ENCODE measurements around the gene DHRS7C.

Gene DHRS7C

GRCh38 chr17:9828296-9829295, 37.2 kb upstream of the DHRS7C start:
- TF ChIP-seq CTCF (IDR thresholded peaks at IDR 0.05; ENCODE audit: control insufficient read depth, insufficient read depth, low read depth, low read length, missing control alignments): no peak
- no peak overlapping the region for H3K4me3 ChIP-seq (ENCODE audit: control insufficient read depth, low read depth, low read length)
- DNase-seq (ENCODE audit: low read depth): no peak

GRCh38 chr17:9825641-9826150, 34.3 kb upstream of the DHRS7C start, which contains the start of gene GLP2R:
TSS of gene GLP2R (plus strand) at chr17:9825924. CDS start at chr17:9826064, 140 bp downstream.
- no peak within 1 kb of the TSS for H3K4me3 ChIP-seq (ENCODE audit: control insufficient read depth, low read depth, low read length)
- no peak for TF ChIP-seq CTCF (IDR thresholded peaks at IDR 0.05; ENCODE audit: control insufficient read depth, insufficient read depth, low read depth, low read length, missing control alignments)
- no peak for DNase-seq (ENCODE audit: low read depth)

GRCh38 chr17:9824797-9825338, 33.5 kb upstream of the DHRS7C start:
- no peak for TF ChIP-seq CTCF (IDR thresholded peaks at IDR 0.05; ENCODE audit: control insufficient read depth, insufficient read depth, low read depth, low read length, missing control alignments)
- H3K4me3 ChIP-seq (ENCODE audit: control insufficient read depth, low read depth, low read length): no peak overlapping the region
- no peak for DNase-seq (ENCODE audit: low read depth)

GRCh38 chr17:9824094-9824493, 32.7 kb upstream of the DHRS7C start:
- H3K4me3 ChIP-seq (ENCODE audit: control insufficient read depth, low read depth, low read length): no peak overlapping the region
- DNase-seq (ENCODE audit: low read depth): no peak
- TF ChIP-seq CTCF (IDR thresholded peaks at IDR 0.05; ENCODE audit: control insufficient read depth, insufficient read depth, low read depth, low read length, missing control alignments): no peak

GRCh38 chr17:9821921-9822320, 30.5 kb upstream of the DHRS7C start, which contains the start of gene GSG1L2:
TSS of gene GSG1L2 (minus strand) at chr17:9822079. CDS start at chr17:9822071, 8 bp downstream.
- H3K4me3 ChIP-seq (ENCODE audit: control insufficient read depth, low read depth, low read length): no peak within 1 kb of the TSS
- TF ChIP-seq CTCF (IDR thresholded peaks at IDR 0.05; ENCODE audit: control insufficient read depth, insufficient read depth, low read depth, low read length, missing control alignments): no peak
- no peak for DNase-seq (ENCODE audit: low read depth)

GRCh38 chr17:9820448-9820847, 29.1 kb upstream of the DHRS7C start:
- DNase-seq (ENCODE audit: low read depth): no peak
- H3K4me3 ChIP-seq (ENCODE audit: control insufficient read depth, low read depth, low read length): no peak overlapping the region
- no peak for TF ChIP-seq CTCF (IDR thresholded peaks at IDR 0.05; ENCODE audit: control insufficient read depth, insufficient read depth, low read depth, low read length, missing control alignments)

Data from AG09309 (cell line).